Neural progenitor cell (in vitro differentiated cells): Measurements from ENCODE around the gene ZFAND5. TPM values are rescaled to one million over a fixed set of nuclear protein-coding genes. Genes with fewer than 3 reads are reported as not detected.

Experiments used
- DNase-seq: peaks from one replicate; pipeline ENCODE4 v3.0.0-alpha.2; 2016; ENCODE audit warnings: low spot score
- H2AFZ ChIP-seq: fragments of 200-600 bp; sonication (generic); replicated peaks from 2 replicates; pipeline ENCODE4 v1.6.1; 2016; ENCODE audit warnings: antibody characterized with exemption
- H3F3A ChIP-seq: fragments of 200-600 bp; sonication (generic); 2 replicates; pipeline ENCODE4 v1.6.1; 2016; ENCODE audit warnings: antibody characterized with exemption, low read depth
- H3K27ac ChIP-seq: fragments of 200-600 bp; sonication (generic); 2 replicates; pipeline ENCODE4 v1.5.1; 2016; ENCODE audit warnings: mild to moderate bottlenecking
- H3K27me3 ChIP-seq: fragments of 200-600 bp; sonication (generic); 2 replicates; pipeline ENCODE4 v1.6.1; 2016; ENCODE audit warnings: mild to moderate bottlenecking, moderate library complexity
- H3K36me3 ChIP-seq: fragments of 200-600 bp; sonication (generic); 2 replicates; pipeline ENCODE4 v1.5.1; 2016
- H3K4me1 ChIP-seq: fragments of 200-600 bp; sonication (generic); 2 replicates; pipeline ENCODE4 v1.6.1; 2016; ENCODE audit warnings: mixed run types
- H3K4me2 ChIP-seq: fragments of 200-600 bp; sonication (generic); 2 replicates; pipeline ENCODE4 v1.6.1; 2016
- H3K4me3 ChIP-seq: fragments of 200-600 bp; sonication (generic); 2 replicates; pipeline ENCODE4 v1.5.1; 2016
- H3K79me2 ChIP-seq: fragments of 200-600 bp; sonication (generic); 2 replicates; pipeline ENCODE4 v1.6.1; 2016; ENCODE audit warnings: low read depth
- H3K9ac ChIP-seq: fragments of 200-600 bp; sonication (generic); 2 replicates; pipeline ENCODE4 v1.6.1; 2016
- H3K9me3 ChIP-seq: fragments of 200-600 bp; sonication (generic); 2 replicates; pipeline ENCODE4 v1.5.1; 2016; ENCODE audit warnings: low read depth
- H4K20me1 ChIP-seq: fragments of 200-600 bp; sonication (generic); 2 replicates; pipeline ENCODE4 v1.6.1; 2016; ENCODE audit warnings: low read depth
- H3K27ac Mint-ChIP-seq: 3 replicates; pipeline ENCODE4 v1.8.0; 2021; ENCODE audit warnings: mixed read lengths
- H3K27me3 Mint-ChIP-seq: 2 replicates; pipeline ENCODE4 v1.8.0; 2022; ENCODE audit warnings: low read depth, mild to moderate bottlenecking, inconsistent platforms, moderate library complexity, mixed read lengths; ENCODE audit not compliant: insufficient read depth
- H3K36me3 Mint-ChIP-seq: 3 replicates; pipeline ENCODE4 v1.8.0; 2021; ENCODE audit warnings: mixed read lengths
- H3K4me1 Mint-ChIP-seq: 3 replicates; pipeline ENCODE4 v1.8.0; 2021; ENCODE audit warnings: mixed read lengths
- H3K4me3 Mint-ChIP-seq: 3 replicates; pipeline ENCODE4 v1.8.0; 2021; ENCODE audit warnings: mild to moderate bottlenecking, moderate library complexity, mixed read lengths
- H3K9me3 Mint-ChIP-seq: 3 replicates; pipeline ENCODE4 v1.8.0; 2020; ENCODE audit warnings: mixed read lengths
- CTCF ChIP-seq: fragments of 200-600 bp; sonication (generic); IDR thresholded peaks from 2 replicates; pipeline ENCODE4 v1.5.1; 2017; ENCODE audit warnings: antibody characterized with exemption, mild to moderate bottlenecking
- EZH2 ChIP-seq: fragments of 200-600 bp; sonication (generic); IDR thresholded peaks from 2 replicates; pipeline ENCODE4 v1.6.1; 2017; ENCODE audit warnings: antibody characterized with exemption, mild to moderate bottlenecking, moderate library complexity
- EZH2phosphoT487 ChIP-seq: fragments of 200-600 bp; sonication (generic); IDR thresholded peaks from 2 replicates; pipeline ENCODE4 v1.6.1; 2017; ENCODE audit warnings: antibody characterized with exemption
- total RNA-seq: library from RNA; depleted of rRNA; stranded (reverse); fragments of >200 nt; gene quantifications from 2 replicates; pipeline ENCODE4 v1.2.3, GENCODE V29; 2015; ENCODE audit warnings: low replicate concordance

Gene ZFAND5
- total RNA-seq, 1 donor from 2014 or later, result 162 TPM

DNA sequence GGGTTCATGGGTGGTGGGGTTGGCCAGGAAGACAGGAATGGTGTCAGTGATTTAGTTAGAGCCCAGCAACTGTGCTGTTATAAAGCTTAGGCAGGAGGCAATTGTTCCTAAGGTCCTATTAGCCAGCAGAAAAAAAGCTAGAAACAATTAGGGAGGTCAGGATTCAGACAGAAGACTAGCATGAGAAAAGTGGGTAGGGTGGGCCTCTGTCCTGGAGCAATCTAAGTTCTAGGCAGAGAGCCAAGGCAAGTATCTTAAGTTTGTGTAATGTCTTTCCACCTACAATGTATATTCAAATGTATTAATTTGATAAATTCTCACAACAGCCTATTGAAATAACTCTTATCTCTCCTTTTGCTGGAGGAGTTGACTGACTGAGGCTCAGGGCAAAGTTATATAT lies 6.1 kb upstream of the ZFAND5 start:
- Mint-ChIP-seq H3K9me3 (no peaks in the 10 kb centered on the region), H3K4me1 (peaks cover 5% of the 10 kb centered on the region), H3K36me3 (no peaks in the 10 kb centered on the region), H3K27me3 (no peaks in the 10 kb centered on the region), H3K27ac (peak overlapping the region; percentile 77), H3K4me3 (no peak overlapping the region)
- Histone ChIP-seq H3K36me3 (no peaks in the 10 kb centered on the region), H2AFZ (no peak overlapping the region), H3K9ac (no peak overlapping the region), H3K27me3 (peaks cover 6% of the 10 kb centered on the region), H3K4me3 (no peak overlapping the region), H4K20me1 (no peaks in the 10 kb centered on the region), H3K4me1 (no peaks in the 10 kb centered on the region), H3K79me2 (no peaks in the 10 kb centered on the region), H3K27ac (no peak overlapping the region), H3K9me3 (no peaks in the 10 kb centered on the region), H3F3A (peaks cover 5% of the 10 kb centered on the region), H3K4me2 (no peak overlapping the region)
- DNase-seq, result peak; percentile 48
- no peak for TF ChIP-seq EZH2phosphoT487
- TF ChIP-seq EZH2, result no peak
- no peak for TF ChIP-seq CTCF

DNA sequence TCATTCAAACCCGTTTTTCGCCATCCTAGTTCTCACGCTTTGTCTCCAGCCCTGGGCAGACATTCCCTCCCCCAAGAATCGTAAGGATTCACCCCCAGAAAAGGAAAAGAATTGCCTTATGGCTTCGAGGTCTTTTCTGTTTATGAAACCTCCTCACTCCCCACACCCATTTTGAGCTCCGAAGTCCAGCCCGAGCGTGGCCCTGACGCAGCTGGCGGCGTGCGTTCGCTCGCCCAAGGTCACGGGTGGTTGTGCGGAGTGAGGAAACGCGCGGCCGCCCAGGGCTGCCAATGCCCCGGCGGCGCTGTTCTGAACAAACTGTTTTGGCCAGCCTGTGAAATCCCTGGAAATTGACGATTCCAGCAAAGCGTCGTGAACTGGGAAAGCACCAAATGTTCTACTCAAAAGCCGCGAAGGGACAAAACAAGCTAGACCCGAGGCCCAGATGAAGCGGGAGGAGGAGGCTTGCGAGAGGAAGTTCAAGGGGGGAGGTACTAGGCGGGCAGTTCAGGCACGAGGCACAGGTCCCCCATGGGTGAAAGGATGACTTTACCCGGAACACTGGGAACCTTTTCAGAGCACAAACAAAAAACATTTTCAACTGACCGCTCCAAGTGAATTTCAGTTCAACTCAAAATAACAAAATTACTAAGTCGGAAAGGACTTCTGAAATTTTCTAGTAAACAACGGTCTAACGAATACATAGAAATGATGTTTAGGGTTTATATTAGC lies 683 bp upstream of the ZFAND5 start:
- Histone ChIP-seq H3K4me3 (peak overlapping the region; percentile 93), H3K9ac (no peak overlapping the region), H3K9me3 (no peaks in the 10 kb centered on the region), H3K79me2 (peaks cover 43% of the 10 kb centered on the region), H4K20me1 (peaks cover 33% of the 10 kb centered on the region), H3K4me1 (peaks cover 26% of the 10 kb centered on the region), H2AFZ (peak overlapping the region; percentile 89), H3K27me3 (peaks cover 10% of the 10 kb centered on the region), H3K36me3 (no peaks in the 10 kb centered on the region), H3K4me2 (peak overlapping the region; percentile 86), H3K27ac (no peak overlapping the region), H3F3A (peaks cover 9% of the 10 kb centered on the region)
- Mint-ChIP-seq H3K27ac (peak overlapping the region; percentile 100), H3K36me3 (peaks cover 18% of the 10 kb centered on the region), H3K4me1 (peaks cover 32% of the 10 kb centered on the region), H3K9me3 (peaks cover 2% of the 10 kb centered on the region), H3K4me3 (peak overlapping the region; percentile 96), H3K27me3 (peaks cover 4% of the 10 kb centered on the region)
- DNase-seq, result peak; percentile 60
- TF ChIP-seq CTCF (peak; percentile 24), EZH2 (no peak), EZH2phosphoT487 (no peak)

DNA sequence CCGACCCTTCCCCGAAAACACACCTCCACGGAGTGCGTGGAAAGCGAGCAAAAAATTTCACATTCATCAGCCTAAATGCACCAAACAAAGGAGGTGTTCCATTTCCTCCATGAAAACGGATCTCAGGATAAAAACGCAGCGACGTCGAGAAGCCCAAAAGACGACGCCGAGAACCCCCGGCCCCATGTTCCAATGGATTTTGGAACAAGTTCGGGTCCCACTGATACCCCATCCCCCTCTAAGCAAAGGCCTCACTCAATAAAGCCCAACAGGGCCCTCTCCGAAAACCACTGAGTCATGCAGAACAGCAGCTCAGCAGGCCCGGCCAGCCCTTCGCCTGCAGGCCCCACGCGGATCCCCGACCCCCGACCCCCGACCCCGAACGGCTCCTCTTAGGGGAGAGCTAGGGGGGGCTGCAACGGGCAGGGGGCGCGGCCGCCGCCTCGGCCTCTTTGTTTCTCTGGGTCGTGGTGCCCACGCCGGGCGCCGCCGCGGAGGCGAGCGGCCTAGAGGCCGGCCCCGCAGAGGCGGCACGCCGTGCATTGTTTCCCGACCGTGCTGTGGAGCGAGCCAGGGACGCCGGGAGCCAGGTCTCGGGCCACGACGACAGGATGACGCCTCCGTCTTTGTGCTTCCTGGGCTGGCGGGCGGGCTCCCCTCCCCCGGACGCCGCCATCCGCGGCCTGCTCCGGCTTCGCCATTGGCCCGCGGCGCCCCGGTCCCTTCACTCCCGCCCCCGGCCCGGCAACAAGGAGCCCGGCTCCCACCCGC lies 915 bp downstream of the ZFAND5 start:
- TF ChIP-seq EZH2 (no peak), CTCF (no peak), EZH2phosphoT487 (no peak)
- H3K27me3 Mint-ChIP-seq, result peaks cover 4% of the 10 kb centered on the region
- H3K9me3 ChIP-seq, result no peaks in the 10 kb centered on the region

More for the DNA sequence above, 915 bp downstream of the ZFAND5 start:
- Histone ChIP-seq H3K9ac (peak overlapping the region; percentile 93), H3K4me1 (peaks cover 31% of the 10 kb centered on the region), H3K36me3 (peaks cover 12% of the 10 kb centered on the region), H3K4me2 (peak overlapping the region; percentile 94), H2AFZ (no peak overlapping the region), H3K4me3 (peak overlapping the region; percentile 93), H3F3A (peaks cover 9% of the 10 kb centered on the region), H3K27ac (peak overlapping the region; percentile 88), H3K27me3 (peaks cover 10% of the 10 kb centered on the region), H4K20me1 (peaks cover 49% of the 10 kb centered on the region), H3K79me2 (peaks cover 59% of the 10 kb centered on the region)
- DNase-seq, result peak; percentile 72
- peaks cover 28% of the 10 kb centered on the region for H3K36me3 Mint-ChIP-seq
- H3K9me3 Mint-ChIP-seq, result peaks cover 2% of the 10 kb centered on the region
- H3K4me3 Mint-ChIP-seq, result peak overlapping the region; percentile 97
- H3K27ac Mint-ChIP-seq, result peak overlapping the region; percentile 93
- peaks cover 46% of the 10 kb centered on the region for H3K4me1 Mint-ChIP-seq
